ENCODE data around the gene MAP3K1. TPM values are rescaled to one million over a fixed set of nuclear protein-coding genes. Genes with fewer than 3 reads are reported as not detected.

The MAP3K1 gene
- total and polyA plus RNA-seq, 4 donors, result 17.0 to 47.6 (median 24.9) TPM

DNA sequence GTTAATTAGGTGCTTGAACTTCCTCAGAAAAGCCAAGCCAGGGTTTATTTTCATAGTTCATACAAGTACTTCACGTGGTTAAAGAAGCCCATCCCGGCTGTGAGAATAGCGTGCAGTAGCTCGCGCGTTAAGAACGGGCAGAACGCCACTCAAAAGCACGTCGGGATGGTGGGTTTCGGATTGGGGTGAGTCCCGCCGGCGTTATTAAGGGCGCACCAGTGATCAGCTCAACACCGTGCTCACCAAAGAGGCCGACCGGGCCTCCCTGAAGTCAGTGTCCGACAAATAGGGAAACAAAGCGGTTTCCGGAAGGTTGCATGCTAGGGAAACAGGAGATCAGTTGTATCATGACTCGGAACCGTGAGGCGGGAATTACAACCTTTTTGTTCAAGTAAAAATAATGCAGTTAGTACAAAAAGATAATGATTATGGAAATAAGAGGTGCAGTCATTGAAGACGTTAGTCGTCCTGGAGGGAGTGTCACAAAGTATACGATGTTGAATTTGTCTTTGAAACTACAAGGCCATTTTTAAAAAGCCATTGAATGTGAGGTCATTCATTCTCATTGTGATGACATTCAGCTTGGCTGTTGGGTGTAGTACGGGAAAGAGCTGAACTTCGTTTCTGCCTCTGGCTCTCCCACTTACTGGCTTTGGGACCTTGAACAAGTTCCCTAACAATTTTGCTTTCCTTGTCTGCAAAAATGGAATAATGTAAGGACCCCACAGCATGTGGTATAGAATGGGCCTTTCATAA, 95.0 kb downstream of the MAP3K1 start:
- Histone ChIP-seq H3K4me1 (ENCODE audit: control insufficient read depth, insufficient read depth, low read length) (peaks cover 6% of the 10 kb centered on the region), H3K9me3 (ENCODE audit: control insufficient read depth, insufficient read depth, low read length) (no peaks in the 10 kb centered on the region), H3K27me3 (ENCODE audit: control insufficient read depth, insufficient read depth, low read length) (no peaks in the 10 kb centered on the region), H3K4me3 (ENCODE audit: low read depth, low read length) (peak overlapping the region; percentile 68), H3K36me3 (ENCODE audit: control insufficient read depth, insufficient read depth, low read length) (no peaks in the 10 kb centered on the region), H3K27ac (ENCODE audit: low read depth, low read length) (peak overlapping the region; percentile 93)
- under 1% methylated on average over 28 of the region's 29 CpGs for WGBS (ENCODE audit: insufficient coverage)
- peak in 2 of 6 donors; percentile 4 to 74 for DNase-seq (ENCODE audit: low read depth in 4 of 6, low spot score in 6 of 6)

DNA sequence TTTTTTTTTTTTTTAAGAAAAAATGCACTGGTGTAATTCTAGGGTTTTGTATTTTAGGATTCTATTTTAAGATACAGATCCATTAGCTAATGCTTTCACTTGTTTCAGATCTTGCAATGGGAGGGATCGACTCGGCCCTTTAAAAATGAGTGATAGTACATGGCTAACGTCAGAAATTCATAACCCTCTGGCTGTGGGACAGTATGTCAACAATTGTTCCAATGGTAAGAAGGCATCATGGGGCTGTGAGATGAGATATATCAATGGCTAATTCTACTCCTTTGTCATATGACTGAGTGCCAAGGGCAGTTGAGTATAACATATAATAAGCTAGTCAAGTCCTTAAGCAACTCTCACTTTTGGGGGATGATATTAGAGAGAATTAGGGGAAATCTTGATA, 98.4 kb downstream of the MAP3K1 start:
- no peak overlapping the region for H3K4me3 ChIP-seq (ENCODE audit: low read depth, low read length)
- H3K27ac ChIP-seq (ENCODE audit: low read depth, low read length), result no peak overlapping the region
- DNase-seq (ENCODE audit: low read depth in 4 of 6, low spot score in 6 of 6), result no peak
- H3K4me1 ChIP-seq (ENCODE audit: control insufficient read depth, insufficient read depth, low read length), result peaks cover 6% of the 10 kb centered on the region
- no peaks in the 10 kb centered on the region for H3K27me3 ChIP-seq (ENCODE audit: control insufficient read depth, insufficient read depth, low read length)
- no peaks in the 10 kb centered on the region for H3K9me3 ChIP-seq (ENCODE audit: control insufficient read depth, insufficient read depth, low read length)
- no peaks in the 10 kb centered on the region for H3K36me3 ChIP-seq (ENCODE audit: control insufficient read depth, insufficient read depth, low read length)
- no CpG with 5 or more reads among the region's 3 CpGs for WGBS (ENCODE audit: insufficient coverage)

DNA sequence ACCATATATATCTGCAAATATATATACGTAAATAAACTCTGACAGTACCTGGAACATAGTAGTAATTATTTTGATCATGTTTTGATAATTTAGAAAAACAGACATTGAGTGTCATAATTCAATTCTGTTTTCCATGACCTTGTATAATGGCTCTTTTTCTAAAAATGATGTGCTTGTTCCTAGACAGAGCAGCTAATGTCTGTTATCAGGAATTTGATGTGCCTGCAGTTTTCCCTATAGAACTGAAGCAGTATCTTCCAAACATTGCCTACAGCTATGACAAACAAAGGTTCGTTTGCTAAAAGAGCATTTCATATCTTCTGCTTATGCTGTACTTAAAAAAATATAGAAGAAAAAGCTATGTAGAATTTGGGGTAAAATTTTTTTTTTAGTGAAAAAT, 99.3 kb downstream of the MAP3K1 start:
- no peak for DNase-seq (ENCODE audit: low read depth in 4 of 6, low spot score in 6 of 6)
- H3K9me3 ChIP-seq (ENCODE audit: control insufficient read depth, insufficient read depth, low read length), result no peaks in the 10 kb centered on the region
- WGBS (ENCODE audit: insufficient coverage), result no CpG with 5 or more reads among the region's 2 CpGs
- H3K4me3 ChIP-seq (ENCODE audit: low read depth, low read length), result no peak overlapping the region
- no peaks in the 10 kb centered on the region for H3K27me3 ChIP-seq (ENCODE audit: control insufficient read depth, insufficient read depth, low read length)
- H3K36me3 ChIP-seq (ENCODE audit: control insufficient read depth, insufficient read depth, low read length), result no peaks in the 10 kb centered on the region
- H3K4me1 ChIP-seq (ENCODE audit: control insufficient read depth, insufficient read depth, low read length), result no peaks in the 10 kb centered on the region
- H3K27ac ChIP-seq (ENCODE audit: low read depth, low read length), result no peak overlapping the region

DNA sequence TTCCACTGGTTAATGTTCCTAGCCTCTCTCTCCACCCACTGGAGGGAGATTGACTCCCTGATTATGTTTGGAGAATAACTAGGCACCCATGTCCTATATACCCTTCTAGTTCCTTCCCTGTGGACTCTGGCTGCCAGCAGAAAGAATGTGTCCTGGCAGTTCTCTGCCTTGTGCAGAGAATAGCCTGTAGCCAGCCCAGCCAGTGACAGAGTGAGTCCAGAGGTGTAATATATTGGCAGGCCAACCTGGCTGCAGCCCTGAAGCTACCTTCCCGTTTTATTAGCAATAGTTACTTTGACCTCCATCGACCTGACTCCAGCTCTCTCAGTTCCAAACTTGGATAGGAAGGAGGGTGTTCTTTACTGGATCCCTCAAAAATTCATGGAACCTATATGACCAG, 102.2 kb downstream of the MAP3K1 start:
- peaks cover under 1% of the 10 kb centered on the region for H3K36me3 ChIP-seq (ENCODE audit: control insufficient read depth, insufficient read depth, low read length)
- no peaks in the 10 kb centered on the region for H3K9me3 ChIP-seq (ENCODE audit: control insufficient read depth, insufficient read depth, low read length)
- no CpG with 5 or more reads among the region's 2 CpGs for WGBS (ENCODE audit: insufficient coverage)
- H3K4me3 ChIP-seq (ENCODE audit: low read depth, low read length), result no peak overlapping the region
- no peaks in the 10 kb centered on the region for H3K4me1 ChIP-seq (ENCODE audit: control insufficient read depth, insufficient read depth, low read length)
- no peak for DNase-seq (ENCODE audit: low read depth in 4 of 6, low spot score in 6 of 6)
- no peaks in the 10 kb centered on the region for H3K27me3 ChIP-seq (ENCODE audit: control insufficient read depth, insufficient read depth, low read length)
- no peak overlapping the region for H3K27ac ChIP-seq (ENCODE audit: low read depth, low read length)

DNA sequence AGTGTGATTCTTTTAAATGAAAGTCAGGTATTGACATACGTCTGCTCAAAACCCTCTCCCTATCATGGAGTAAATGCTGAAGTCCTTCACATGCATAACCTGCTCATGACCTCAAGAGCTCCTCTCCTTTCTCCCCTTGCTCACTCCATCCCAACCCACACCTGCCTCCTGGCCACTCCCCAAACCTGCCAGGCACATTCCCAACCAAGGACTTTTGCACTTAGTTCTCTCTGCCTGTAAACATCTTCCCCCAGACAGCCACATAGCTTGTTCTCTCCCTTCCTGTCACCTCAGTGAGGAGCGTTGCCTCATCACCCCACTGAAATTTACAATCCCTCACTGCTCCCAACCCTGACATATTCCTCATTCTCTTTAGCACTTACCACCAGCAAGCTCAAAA, 102.7 kb downstream of the MAP3K1 start:
- Histone ChIP-seq H3K4me3 (ENCODE audit: low read depth, low read length) (no peak overlapping the region), H3K36me3 (ENCODE audit: control insufficient read depth, insufficient read depth, low read length) (peaks cover 6% of the 10 kb centered on the region), H3K9me3 (ENCODE audit: control insufficient read depth, insufficient read depth, low read length) (no peaks in the 10 kb centered on the region), H3K27ac (ENCODE audit: low read depth, low read length) (no peak overlapping the region), H3K27me3 (ENCODE audit: control insufficient read depth, insufficient read depth, low read length) (no peaks in the 10 kb centered on the region), H3K4me1 (ENCODE audit: control insufficient read depth, insufficient read depth, low read length) (no peaks in the 10 kb centered on the region)
- WGBS (ENCODE audit: insufficient coverage), result 67% methylated on average over 2 of the region's 2 CpGs
- no peak for DNase-seq (ENCODE audit: low read depth in 4 of 6, low spot score in 6 of 6)

DNA sequence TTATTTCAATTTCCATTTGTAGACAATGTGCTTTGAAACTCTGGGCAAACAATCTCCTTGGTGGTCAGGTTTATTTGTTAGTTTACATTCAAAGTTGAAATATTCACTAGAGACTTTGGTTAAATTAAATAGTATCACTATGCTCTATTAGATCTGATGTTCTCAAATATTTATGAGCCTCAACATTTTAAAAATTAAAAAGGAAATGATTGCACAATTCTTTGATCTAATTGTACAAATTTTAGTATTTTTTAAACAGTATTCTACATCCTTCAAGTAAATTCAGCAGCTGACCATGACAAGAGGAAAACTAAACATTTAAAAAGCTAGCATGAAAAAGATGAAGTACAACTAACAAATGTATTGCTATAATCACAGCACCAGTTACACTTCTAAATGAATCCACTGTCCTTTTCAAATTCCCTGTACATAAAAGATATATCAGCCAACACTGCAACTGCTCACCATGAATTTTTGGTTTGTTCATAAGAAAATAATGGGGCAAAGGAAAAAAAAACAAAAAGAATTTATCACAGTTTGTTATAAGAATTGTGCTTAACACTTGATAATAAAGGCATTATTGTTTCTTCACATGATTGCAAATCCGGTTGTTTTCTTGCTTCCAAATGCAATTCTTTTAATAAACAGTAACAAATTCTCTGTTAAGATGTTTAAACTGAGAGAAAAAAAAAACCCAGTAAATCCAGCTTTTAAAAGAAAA, 104.8 kb downstream of the MAP3K1 start:
- H3K9me3 ChIP-seq (ENCODE audit: control insufficient read depth, insufficient read depth, low read length), result no peaks in the 10 kb centered on the region
- no peak overlapping the region for H3K27ac ChIP-seq (ENCODE audit: low read depth, low read length)
- WGBS (ENCODE audit: insufficient coverage), result no CpG with 5 or more reads among the region's 1 CpG
- DNase-seq (ENCODE audit: low read depth in 4 of 6, low spot score in 6 of 6), result no peak
- H3K36me3 ChIP-seq (ENCODE audit: control insufficient read depth, insufficient read depth, low read length), result peaks cover 10% of the 10 kb centered on the region
- H3K4me3 ChIP-seq (ENCODE audit: low read depth, low read length), result no peak overlapping the region
- no peaks in the 10 kb centered on the region for H3K27me3 ChIP-seq (ENCODE audit: control insufficient read depth, insufficient read depth, low read length)
- no peaks in the 10 kb centered on the region for H3K4me1 ChIP-seq (ENCODE audit: control insufficient read depth, insufficient read depth, low read length)

DNA sequence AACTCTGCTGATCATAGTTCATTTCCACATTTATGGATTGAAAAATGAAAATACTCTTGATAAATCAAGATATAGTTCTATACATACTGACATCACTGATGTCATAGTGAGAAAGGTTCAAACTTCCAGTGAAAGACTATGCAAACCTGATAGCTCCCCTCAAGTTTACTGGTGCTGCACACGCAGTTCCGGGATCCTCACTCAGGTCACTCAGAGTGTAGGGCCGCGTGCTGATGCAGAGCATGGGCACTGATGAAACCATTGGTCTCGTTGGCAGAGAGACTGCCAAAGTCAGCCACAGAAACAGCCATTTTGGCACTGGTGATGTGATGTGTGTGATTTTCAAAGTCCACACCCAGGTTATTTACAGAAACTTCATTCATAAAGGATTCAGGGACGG, 107.6 kb downstream of the MAP3K1 start:
- Histone ChIP-seq H3K4me1 (ENCODE audit: control insufficient read depth, insufficient read depth, low read length) (no peaks in the 10 kb centered on the region), H3K27ac (ENCODE audit: low read depth, low read length) (no peak overlapping the region), H3K36me3 (ENCODE audit: control insufficient read depth, insufficient read depth, low read length) (peaks cover 10% of the 10 kb centered on the region), H3K27me3 (ENCODE audit: control insufficient read depth, insufficient read depth, low read length) (no peaks in the 10 kb centered on the region), H3K9me3 (ENCODE audit: control insufficient read depth, insufficient read depth, low read length) (no peaks in the 10 kb centered on the region), H3K4me3 (ENCODE audit: low read depth, low read length) (no peak overlapping the region)
- DNase-seq (ENCODE audit: low read depth in 4 of 6, low spot score in 6 of 6), result no peak
- WGBS (ENCODE audit: insufficient coverage), result 100% methylated on average over 5 of the region's 6 CpGs

DNA sequence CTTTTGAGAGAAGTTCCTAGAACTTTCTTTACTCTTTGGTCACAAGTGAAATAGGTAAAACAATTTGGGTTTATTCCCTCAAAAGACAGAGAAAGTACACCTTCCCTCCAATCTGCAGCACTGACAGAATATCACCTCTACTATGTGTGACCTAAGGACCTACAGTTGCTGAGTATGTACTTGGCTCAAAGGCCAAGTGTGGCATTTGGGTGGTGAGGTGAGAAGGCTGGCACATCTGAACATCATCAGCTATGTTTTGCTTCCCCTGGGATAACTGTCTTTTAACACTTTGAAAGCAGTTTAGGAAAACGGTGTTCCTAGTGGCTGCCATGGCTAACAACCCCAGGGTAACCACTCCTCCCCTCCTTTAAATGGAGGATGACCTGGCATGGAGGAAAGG, 119.0 kb downstream of the MAP3K1 start:
- Histone ChIP-seq H3K4me3 (ENCODE audit: low read depth, low read length) (no peak overlapping the region), H3K27ac (ENCODE audit: low read depth, low read length) (no peak overlapping the region), H3K9me3 (ENCODE audit: control insufficient read depth, insufficient read depth, low read length) (no peaks in the 10 kb centered on the region), H3K36me3 (ENCODE audit: control insufficient read depth, insufficient read depth, low read length) (peaks cover 20% of the 10 kb centered on the region), H3K4me1 (ENCODE audit: control insufficient read depth, insufficient read depth, low read length) (no peaks in the 10 kb centered on the region), H3K27me3 (ENCODE audit: control insufficient read depth, insufficient read depth, low read length) (no peaks in the 10 kb centered on the region)
- no peak for DNase-seq (ENCODE audit: low read depth in 4 of 6, low spot score in 6 of 6)
- no CpG with 5 or more reads among the region's 1 CpG for WGBS (ENCODE audit: insufficient coverage)

DNA sequence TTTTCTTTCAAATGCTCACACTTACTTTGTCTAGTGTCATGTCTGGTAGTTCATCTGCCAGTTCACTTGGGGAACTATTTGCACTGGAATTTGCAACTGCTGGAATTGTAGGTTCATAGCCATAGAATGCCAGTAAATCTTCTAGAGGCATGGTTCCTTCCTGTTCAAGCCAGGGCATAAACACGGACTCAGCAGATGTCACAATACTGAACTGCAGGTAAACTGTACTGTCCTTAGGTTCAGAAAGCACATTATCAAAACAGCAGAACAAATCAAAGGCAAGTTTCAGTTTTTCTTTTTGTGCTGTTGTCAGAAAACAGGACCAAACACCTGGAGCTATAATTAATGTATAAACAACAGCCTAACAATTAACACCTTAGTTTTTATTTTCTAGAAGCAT, 123.5 kb downstream of the MAP3K1 start:
- Histone ChIP-seq H3K4me1 (ENCODE audit: control insufficient read depth, insufficient read depth, low read length) (no peaks in the 10 kb centered on the region), H3K4me3 (ENCODE audit: low read depth, low read length) (no peak overlapping the region)

DNA sequence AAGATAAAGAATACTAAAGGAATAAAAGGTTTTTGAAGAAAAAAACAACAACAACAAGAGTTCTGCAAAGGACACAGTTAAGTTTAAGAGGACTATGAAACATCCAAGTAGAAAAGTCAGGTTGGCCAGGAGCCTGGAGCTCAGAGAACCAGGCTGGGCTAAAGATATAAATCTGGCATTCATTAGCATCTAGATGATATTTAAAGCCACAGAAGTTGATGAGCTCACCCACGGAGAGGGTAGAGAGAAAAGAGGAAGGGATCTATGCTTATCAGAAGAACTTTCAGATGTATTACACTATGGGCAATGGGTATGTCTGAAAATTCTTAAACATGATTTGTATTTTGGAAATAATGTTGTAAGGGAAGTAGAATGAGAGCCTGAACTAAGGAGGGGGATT, 126.6 kb downstream of the MAP3K1 start:
- H3K36me3 ChIP-seq (ENCODE audit: control insufficient read depth, insufficient read depth, low read length), result peaks cover 22% of the 10 kb centered on the region
- no peak for DNase-seq (ENCODE audit: low read depth in 4 of 6, low spot score in 6 of 6)

More for the DNA sequence above, 123.5 kb downstream of the MAP3K1 start:
- Histone ChIP-seq H3K36me3 (ENCODE audit: control insufficient read depth, insufficient read depth, low read length) (peaks cover 25% of the 10 kb centered on the region), H3K27me3 (ENCODE audit: control insufficient read depth, insufficient read depth, low read length) (no peaks in the 10 kb centered on the region), H3K9me3 (ENCODE audit: control insufficient read depth, insufficient read depth, low read length) (no peaks in the 10 kb centered on the region), H3K27ac (ENCODE audit: low read depth, low read length) (no peak overlapping the region)
- 100% methylated on average over 1 of the region's 1 CpG for WGBS (ENCODE audit: insufficient coverage)
- no peak for DNase-seq (ENCODE audit: low read depth in 4 of 6, low spot score in 6 of 6)

More for the DNA sequence above, 126.6 kb downstream of the MAP3K1 start:
- 60% methylated on average over 1 of the region's 1 CpG for WGBS (ENCODE audit: insufficient coverage)
- Histone ChIP-seq H3K9me3 (ENCODE audit: control insufficient read depth, insufficient read depth, low read length) (no peaks in the 10 kb centered on the region), H3K27ac (ENCODE audit: low read depth, low read length) (no peak overlapping the region), H3K4me3 (ENCODE audit: low read depth, low read length) (no peak overlapping the region), H3K4me1 (ENCODE audit: control insufficient read depth, insufficient read depth, low read length) (no peaks in the 10 kb centered on the region), H3K27me3 (ENCODE audit: control insufficient read depth, insufficient read depth, low read length) (no peaks in the 10 kb centered on the region)
